Left renal pelvis (tissue), 4 donors: ENCODE results near the gene KLF1. TPM values are rescaled to one million over a fixed set of nuclear protein-coding genes. Genes with fewer than 3 reads are reported as not detected.

Source experiments
- DNase-seq, 4 donors: peaks; one replicate each; pipeline ENCODE4 v3.0.0-alpha.2; 2013; ENCODE audit warnings: low read depth in 4 of 4, low spot score in 3 of 4
- polyA plus RNA-seq, 4 donors: library from polyadenylated mRNA; unstranded; fragments of 120-200 nt; gene quantifications; one replicate each; pipeline ENCODE4 v1.2.1, GENCODE V29; 2013; ENCODE audit not compliant: insufficient read length in 4 of 4

The KLF1 gene
- polyA plus RNA-seq, 4 donors = 0.19 to 3.4 (median 0.34) TPM

GRCh38 chr19:12840091-12841079 is 46.6 kb downstream of the KLF1 start:
- DNase-seq = peak in 1 of 4 donors; percentile 29

- no peak for DNase-seq
Measured at GRCh38 chr19:12838886-12839756, 47.9 kb downstream of the KLF1 start.

- no peak for DNase-seq
Measured at GRCh38 chr19:12838182-12838885, 48.7 kb downstream of the KLF1 start, which contains the start of gene MAST1. Gene MAST1, plus strand, starts transcription at chr19:12838515. Its CDS starts 58 bp downstream, at chr19:12838573.

- no peak for DNase-seq
Measured at GRCh38 chr19:12837225-12837624, 49.8 kb downstream of the KLF1 start.

- DNase-seq = no peak
Measured at GRCh38 chr19:12836529-12836863, 50.5 kb downstream of the KLF1 start.

GRCh38 chr19:12834976-12835757 is 51.8 kb downstream of the KLF1 start:
- no peak for DNase-seq

- no peak for DNase-seq
Measured at GRCh38 chr19:12834566-12834943, 52.4 kb downstream of the KLF1 start, which contains the start of gene RTBDN. Gene RTBDN, minus strand, starts transcription at chr19:12834579. Its CDS starts 4,600 bp downstream, at chr19:12829979.

Other genes with a start within 250 kb of the KLF1 start
- gene MAN2B1, start 220.5 kb downstream of the KLF1 start, polyA plus RNA-seq = 10 to 100 TPM; 25.0 to 33.6 (median 30.1) TPM
- 10 to 100 TPM; 13.9 to 27.3 (median 14.4) TPM for gene WDR83, start 220.4 kb downstream of the KLF1 start, polyA plus RNA-seq
- 10 to 100 TPM; 52.4 to 97.1 (median 72.6) TPM for gene DHPS, start 205.3 kb downstream of the KLF1 start, polyA plus RNA-seq
- gene GNG14, start 199.2 kb downstream of the KLF1 start, polyA plus RNA-seq = under 1 TPM in 1 of 4 donors, not detected in 3; 0.63 TPM
- 10 to 100 TPM in 3 of 4 donors, 1 to 10 TPM in 1; 5.8 to 18.7 (median 11.3) TPM for gene FBXW9, start 190.6 kb downstream of the KLF1 start, polyA plus RNA-seq
- gene TNPO2, start 163.3 kb downstream of the KLF1 start, polyA plus RNA-seq = 10 to 100 TPM; 60.5 to 82.1 (median 69.8) TPM
- gene TRIR, start 152.5 kb downstream of the KLF1 start, polyA plus RNA-seq = 100 to 1,000 TPM; 139 to 201 (median 152) TPM
- gene GET3, start 149.7 kb downstream of the KLF1 start, polyA plus RNA-seq = 10 to 100 TPM; 70.6 to 94.6 (median 77.6) TPM
- gene BEST2, start 135.4 kb downstream of the KLF1 start, polyA plus RNA-seq = under 1 TPM in 1 of 4 donors, not detected in 3; 0.23 TPM
- 10 to 100 TPM; 17.8 to 90.4 (median 45.4) TPM for gene HOOK2, start 111.6 kb downstream of the KLF1 start, polyA plus RNA-seq
- gene JUNB, start 95.7 kb downstream of the KLF1 start, polyA plus RNA-seq = 100 to 1,000 TPM in 1 of 4 donors, 10 to 100 TPM in 3; 13.8 to 678 (median 32.3) TPM
- 100 to 1,000 TPM; 242 to 339 (median 290) TPM for gene PRDX2, start 85.4 kb downstream of the KLF1 start, polyA plus RNA-seq
- 10 to 100 TPM in 1 of 4 donors, 1 to 10 TPM in 3; 5.8 to 12.9 (median 8.2) TPM for gene THSD8, start 85.1 kb downstream of the KLF1 start, polyA plus RNA-seq
- 10 to 100 TPM; 25.6 to 38.5 (median 29.9) TPM for gene RNASEH2A, start 80.6 kb downstream of the KLF1 start, polyA plus RNA-seq
- gene RTBDN, start 52.6 kb downstream of the KLF1 start, polyA plus RNA-seq = under 1 TPM in 2 of 4 donors, not detected in 2; 0.20 to 0.29 TPM
- 1 to 10 TPM in 3 of 4 donors, under 1 TPM in 1; 0.94 to 1.7 (median 1.2) TPM for gene MAST1, start 48.7 kb downstream of the KLF1 start, polyA plus RNA-seq
- 10 to 100 TPM; 12.0 to 14.0 (median 12.6) TPM for gene DNASE2, start 5.8 kb downstream of the KLF1 start, polyA plus RNA-seq
- 10 to 100 TPM; 14.9 to 36.7 (median 26.0) TPM for gene GCDH, start 4.0 kb upstream of the KLF1 start, polyA plus RNA-seq
- gene SYCE2, start 32.1 kb upstream of the KLF1 start, polyA plus RNA-seq = 1 to 10 TPM; 2.0 to 5.4 (median 2.7) TPM
- gene FARSA, start 46.5 kb upstream of the KLF1 start, polyA plus RNA-seq = 10 to 100 TPM; 32.3 to 59.0 (median 45.4) TPM
- gene CALR, start 51.4 kb upstream of the KLF1 start, polyA plus RNA-seq = 100 to 1,000 TPM; 715 to 943 (median 905) TPM
- 10 to 100 TPM; 68.2 to 96.0 (median 74.4) TPM for gene RAD23A, start 58.7 kb upstream of the KLF1 start, polyA plus RNA-seq
- 10 to 100 TPM; 23.2 to 46.5 (median 28.4) TPM for gene GADD45GIP1, start 70.0 kb upstream of the KLF1 start, polyA plus RNA-seq
- under 1 TPM in 2 of 4 donors, not detected in 2; 0.08 to 0.10 TPM for gene DAND5, start 82.4 kb upstream of the KLF1 start, polyA plus RNA-seq
- gene NFIX, start 108.3 kb upstream of the KLF1 start, polyA plus RNA-seq = 100 to 1,000 TPM in 1 of 4 donors, 10 to 100 TPM in 3; 18.9 to 130 (median 23.3) TPM
- 1 to 10 TPM; 3.5 to 8.1 (median 5.3) TPM for gene LYL1, start 215.7 kb upstream of the KLF1 start, polyA plus RNA-seq
- 10 to 100 TPM; 26.0 to 44.9 (median 35.0) TPM for gene TRMT1, start 229.5 kb upstream of the KLF1 start, polyA plus RNA-seq
- 10 to 100 TPM; 12.7 to 33.2 (median 22.0) TPM for gene NACC1, start 231.1 kb upstream of the KLF1 start, polyA plus RNA-seq